Stimulated activated CD4-positive, alpha-beta T cell treated with anti-CD3 and anti-CD28 coated beads, Interleukin-1b, Interleukin-23, amount 100 ng/mL, for 24 hours (primary cell): ENCODE results near the gene SYPL2.
"Not testable (repeated sequence)": the region's sequence is repeated elsewhere in the genome, so short reads cannot be mapped to it uniquely, and the experiment has no call there.

Experiments
- DNase-seq, 4 experiments: peaks; one replicate each; pipeline ENCODE4 v3.0.0-alpha.2; 2020; ENCODE audit warnings: low read depth in 4 of 4, low spot score in 1 of 4

Gene SYPL2

DNA sequence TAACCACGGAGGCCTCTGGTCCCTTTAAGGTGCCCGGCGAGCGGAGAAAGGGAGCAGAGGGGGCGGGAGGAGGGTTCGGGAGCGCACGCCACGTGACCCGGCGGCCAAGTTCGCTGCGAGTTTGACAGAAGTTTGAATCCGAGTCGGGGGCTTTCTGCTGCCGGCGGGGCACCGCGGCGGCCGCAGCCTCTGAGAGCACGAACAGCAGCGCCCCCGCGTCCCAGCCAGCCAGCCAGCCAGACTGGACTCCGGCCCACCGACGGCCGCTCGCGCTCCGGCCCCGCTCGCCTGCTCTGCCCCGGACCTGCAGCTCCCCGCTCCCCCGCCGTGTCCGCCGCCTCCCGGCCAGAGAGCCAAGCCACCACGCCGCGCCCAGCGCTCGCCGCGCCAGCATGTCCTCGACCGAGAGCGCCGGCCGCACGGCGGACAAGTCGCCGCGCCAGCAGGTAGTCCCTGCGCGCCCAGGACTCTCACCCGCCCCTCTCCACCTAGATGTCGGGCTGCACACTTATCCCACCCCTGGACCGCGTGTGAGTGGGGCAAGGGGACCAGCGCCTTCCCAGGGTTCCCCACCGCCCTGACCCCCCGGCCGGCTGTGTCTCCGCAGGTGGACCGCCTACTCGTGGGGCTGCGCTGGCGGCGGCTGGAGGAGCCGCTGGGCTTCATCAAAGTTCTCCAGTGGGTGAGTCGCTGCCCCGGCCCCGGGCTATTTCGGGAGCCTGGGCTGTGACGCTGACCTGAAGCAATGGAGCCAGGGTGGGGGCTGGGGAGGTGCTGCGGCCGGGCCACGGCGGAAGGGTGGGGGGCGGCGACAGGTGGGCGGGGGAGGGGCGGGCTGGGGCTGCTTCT lies at the start of gene SYPL2:
SYPL2 (plus strand) TSS at position 95 of the 849 bp plus-strand sequence; CDS start at position 393, 298 bp downstream.
- no peak for DNase-seq

DNA sequence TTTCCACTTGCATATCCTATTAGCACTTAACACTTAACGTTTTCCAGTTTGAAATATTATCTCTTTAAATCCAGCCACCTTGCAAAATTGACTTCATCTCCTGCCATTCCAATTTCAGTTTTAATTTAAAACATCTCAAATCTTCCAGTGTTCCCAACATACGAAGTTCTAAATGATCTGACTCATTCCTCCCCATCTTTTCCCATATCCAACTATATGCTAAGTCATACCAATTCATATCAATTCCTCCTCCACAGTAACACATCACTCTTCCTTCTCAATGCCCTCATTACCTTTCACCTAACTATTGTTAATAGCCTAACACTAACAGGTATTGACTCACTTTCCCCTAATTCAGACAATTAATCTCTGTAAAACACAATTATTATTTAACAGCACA lies 42.8 kb upstream of the SYPL2 start:
- no peak for DNase-seq

DNA sequence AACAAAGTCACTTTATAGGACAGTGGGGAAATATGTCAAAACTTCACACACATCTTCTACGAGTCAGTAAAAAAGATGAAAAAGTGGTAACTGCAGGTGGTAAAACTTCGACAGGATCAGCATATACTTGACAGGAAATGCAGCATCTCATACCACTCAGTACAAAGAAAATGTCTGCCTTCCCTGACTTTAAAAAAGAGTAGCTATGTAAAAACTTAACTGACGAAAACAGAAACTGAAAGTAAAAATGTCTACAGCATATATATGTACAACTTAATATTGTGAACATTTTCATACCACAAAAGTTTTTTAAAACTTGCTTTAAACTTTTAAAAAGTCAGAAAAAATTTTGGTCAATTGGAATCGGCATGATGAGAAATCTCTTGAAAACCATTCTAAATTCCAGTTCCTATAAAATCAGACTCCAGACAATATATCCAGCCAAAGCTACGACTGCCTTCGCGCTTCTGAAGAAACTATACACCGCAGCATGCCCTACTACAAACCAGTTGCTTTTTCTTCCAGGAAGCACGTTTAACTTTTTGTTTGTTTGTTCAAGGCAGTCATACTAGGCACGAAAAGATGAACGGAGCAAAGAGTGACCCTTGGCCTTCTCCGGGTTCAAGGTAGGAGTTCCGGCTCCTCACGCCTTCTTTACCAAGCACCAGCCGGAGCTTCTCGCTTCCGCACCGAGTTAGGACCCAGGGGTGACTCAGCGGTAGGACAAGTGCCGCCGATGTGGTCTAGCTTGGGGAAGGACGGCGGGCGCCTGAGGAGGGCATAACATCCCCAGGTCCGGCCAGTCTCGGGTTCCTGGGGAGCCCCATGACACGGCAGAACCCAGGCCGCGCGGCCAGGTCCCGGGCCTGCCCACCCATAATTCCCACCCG lies 40.7 kb upstream of the SYPL2 start:
- DNase-seq: peak in 3 of 4 experiments; percentile 27 to 50 (median 37)

DNA sequence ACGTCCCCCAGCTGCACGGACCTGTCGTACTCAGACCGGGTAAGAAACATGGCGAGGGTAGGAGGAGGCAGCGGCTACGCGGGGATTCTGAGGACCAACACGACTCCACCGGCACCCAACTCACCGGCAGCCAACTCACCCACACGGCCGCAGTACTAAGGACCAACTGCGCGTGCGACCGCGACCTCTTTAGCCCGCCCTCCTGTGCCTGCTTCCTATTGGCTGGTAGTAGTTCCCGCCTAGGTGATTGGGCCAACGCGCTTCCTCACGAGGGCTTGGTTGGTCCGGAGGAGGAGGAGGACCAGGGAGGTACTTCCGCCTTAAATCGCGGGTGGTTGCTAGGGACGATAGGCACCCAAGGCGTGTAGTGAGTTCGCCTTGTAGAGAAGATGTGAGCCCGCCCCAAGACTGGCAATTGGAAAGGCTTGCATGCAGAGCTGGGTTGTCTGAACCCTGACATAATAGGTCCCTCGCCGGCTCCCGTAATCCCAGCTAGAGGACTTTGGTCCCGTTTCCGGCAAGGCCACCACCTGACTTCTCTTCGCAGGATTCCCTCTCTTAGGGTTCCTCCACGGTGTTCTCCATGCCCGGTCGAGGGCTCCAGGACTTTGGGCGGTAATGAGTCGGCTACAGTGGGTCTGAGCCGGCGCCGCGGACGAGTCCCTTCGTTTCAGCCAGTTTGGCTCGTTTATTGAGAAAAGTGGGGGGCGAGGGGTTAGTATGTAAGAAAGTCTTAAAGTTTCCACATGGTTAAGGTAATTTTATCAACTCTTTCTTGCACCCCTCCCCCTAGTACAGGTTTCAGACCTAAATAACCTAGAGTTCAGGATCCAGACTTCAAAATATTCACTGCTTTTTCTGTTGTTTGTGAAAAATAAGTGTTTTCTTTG lies 39.8 kb upstream of the SYPL2 start, which contains the start of gene PSMA5:
PSMA5 (minus strand) TSS at position 168 of the 890 bp plus-strand sequence; CDS start at position 50, 118 bp downstream.
- peak; percentile 72 to 92 (median 90) for DNase-seq

DNA sequence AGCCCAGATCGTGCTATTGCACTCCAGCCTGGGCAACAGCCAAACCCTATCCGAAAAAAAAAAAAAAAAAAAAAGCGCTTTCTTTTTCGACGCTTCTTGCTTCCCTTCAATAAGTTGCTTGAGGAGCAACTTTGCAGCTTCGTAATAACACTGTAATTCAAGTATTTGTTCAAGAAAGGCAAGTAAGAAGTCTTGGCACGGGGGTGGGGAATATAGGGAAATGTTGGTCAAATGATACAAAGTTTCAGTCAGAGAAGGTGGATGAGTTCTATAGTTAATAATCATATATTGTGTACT lies 39.2 kb upstream of the SYPL2 start:
- no peak for DNase-seq

DNA sequence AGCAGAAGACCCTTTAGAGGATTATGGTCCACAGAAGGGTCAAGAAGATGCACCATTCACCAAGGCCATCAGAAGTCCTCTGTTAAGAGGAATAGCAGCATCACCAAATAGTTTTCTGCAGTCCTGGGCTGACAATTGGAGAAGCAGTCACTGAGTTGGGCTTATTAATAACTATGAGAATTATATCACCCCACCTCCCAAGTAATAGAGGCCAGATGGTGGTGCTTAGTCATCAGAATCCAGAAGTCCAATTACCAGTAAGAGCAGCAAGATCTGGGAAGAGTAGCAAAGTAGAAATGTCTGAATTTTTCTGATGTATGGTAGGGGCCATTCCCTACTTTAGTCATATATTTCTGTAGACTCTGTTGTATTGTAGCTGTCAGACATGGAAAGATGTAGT lies 34.0 kb upstream of the SYPL2 start:
- DNase-seq: no peak

DNA sequence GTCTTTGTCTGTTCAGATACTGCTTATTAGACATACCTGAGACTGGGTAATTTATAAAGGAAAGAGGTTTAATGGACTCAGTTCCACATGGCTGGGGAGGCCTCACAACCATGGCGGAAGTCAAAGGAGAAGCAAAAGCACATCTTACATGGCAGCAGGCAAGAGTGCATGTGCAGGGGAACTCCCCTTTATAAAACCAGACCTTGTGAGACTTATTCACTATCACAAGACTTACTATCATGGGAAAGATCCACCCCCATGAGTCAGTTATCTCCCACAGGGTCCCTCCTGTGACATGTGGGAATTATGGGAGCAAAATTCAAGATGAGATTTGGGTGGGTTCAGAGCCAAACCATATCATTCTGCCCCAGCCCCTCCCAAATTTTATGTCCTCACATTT lies 33.0 kb upstream of the SYPL2 start:
- no peak for DNase-seq

DNA sequence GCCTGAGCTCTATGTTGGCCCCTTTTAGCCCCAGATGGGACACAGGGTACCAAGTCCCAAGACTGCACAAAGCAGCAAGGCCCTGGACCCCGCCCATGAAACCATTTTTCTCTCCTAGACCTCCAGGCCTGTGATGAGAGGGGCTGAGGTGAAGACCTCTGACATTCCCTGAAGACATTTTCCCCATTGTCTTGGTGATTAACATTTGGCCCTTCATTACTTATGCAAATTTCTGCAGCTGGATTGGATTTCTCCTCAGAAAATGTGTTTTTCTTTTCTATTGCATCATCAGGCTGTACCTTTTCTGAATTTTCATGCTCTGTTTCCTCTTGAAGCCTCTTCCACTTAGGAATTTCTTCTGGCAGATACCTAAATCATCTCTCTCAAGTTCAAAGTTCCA lies 31.9 kb upstream of the SYPL2 start:
- no peak for DNase-seq

DNA sequence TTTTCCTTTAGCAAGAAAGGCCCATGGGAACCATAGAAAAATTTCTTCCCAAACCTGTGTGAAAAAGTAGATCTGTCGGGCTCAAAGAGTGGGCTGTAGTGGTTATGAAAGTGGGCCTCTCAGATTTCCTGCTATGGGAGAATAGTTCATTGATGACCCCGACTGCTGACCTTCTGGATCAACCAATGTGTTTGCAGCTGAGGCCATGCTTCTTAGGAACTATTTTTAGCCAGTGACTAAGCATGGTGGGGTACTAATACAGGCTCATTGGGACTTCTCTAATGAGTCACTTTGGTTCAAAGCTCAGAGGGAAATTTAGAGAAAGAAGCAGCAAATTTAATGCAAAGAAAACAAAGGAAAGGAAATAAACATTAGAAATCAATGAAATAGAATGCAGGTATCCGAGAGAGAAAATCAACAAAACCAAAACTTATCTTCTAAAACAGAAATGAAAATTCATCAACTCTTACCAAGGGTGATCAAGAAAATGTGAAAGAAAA lies 27.5 kb upstream of the SYPL2 start:
- DNase-seq: no peak

DNA sequence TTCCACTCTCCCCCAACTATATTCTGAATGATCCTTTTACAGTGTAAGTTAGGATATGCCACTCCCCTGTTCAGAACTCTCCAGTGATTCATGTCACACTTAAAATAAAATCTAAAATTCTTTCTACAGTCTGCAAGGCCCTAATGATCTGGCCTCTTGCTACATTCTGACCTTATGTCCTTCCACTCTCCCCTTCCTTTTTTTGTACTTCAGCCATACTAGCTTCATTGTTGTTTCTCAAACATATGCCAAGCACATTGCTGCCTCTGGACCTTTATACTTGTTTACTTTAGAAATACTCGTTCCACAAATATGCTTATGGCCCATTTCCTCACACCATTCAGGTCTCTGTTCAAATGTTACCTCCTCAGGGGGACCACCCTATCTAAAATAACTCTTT lies 25.3 kb upstream of the SYPL2 start:
- no peak for DNase-seq

DNA sequence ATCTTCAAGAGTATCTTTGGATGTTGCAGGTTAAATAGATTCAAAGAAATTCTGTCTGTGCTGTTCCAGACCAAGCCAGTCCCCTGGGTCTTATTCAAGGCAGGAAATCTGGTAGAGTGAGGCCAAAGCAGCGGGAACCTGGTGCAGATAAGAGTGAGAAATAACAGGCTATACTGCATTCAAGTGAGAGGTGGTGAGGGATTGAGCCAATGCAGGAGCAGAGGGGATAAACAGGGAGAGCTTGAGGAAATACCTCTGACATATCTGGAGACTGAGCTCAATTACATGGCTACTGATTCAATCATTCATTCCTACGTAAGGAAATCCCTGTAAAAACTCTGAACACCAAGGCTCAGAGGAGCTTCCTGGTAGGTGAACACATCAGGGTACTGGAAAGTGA lies 22.9 kb upstream of the SYPL2 start:
- DNase-seq: no peak

DNA sequence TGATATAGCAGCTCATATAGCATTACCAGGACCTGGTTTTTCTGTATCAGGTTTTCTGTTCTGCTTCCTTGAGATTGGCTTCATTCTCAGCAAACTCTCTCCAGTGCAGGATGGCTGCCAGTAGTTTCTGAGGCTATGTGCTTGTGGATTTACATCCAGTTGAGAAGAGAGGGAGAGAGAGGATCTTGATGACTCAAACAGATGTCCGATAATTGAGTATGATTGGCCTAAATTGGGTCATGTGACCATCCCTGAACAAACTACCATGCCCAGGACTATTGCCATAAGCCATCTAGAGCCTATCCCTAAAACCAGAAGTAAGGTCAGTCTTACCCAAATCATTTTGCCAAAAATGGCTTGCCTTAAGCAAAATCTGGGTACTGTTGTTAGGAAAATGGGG lies 22.0 kb upstream of the SYPL2 start:
- DNase-seq: no peak

DNA sequence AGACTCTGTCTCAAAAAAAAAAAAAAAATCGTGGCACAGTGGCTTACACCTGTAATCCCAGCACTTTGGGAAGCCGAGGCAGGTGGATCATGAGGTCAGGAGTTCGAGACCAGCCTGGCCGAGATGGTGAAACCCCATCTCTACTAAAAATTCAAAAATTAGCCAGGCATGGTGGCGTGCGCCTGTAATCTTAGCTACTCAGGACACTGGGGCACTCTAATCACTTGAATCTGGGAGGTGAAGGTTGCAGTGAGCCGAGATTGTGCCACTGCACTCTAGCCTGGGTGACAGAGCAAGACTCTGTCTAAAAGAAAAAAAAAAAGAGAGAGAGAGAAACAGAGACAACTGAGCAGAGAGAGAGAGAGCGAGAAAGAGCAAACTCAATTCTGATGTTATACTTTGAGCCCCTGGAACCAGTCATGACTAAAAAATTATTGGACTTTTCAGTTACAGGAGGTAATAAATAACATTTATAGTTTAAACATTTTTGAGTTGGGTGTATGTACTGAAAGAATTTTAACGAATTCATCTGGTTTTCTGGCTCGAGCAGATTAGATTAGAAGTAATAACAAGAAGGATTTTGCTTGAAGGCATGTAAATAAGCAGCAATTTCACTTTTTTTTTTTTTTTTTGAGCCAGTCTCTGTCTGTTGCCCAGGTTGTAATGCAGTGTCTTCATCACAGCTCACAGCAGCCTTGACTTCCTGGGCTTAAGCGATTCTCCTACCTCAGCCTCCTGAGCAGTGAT lies 20.2 kb upstream of the SYPL2 start:
- DNase-seq: not testable (repeated sequence)

DNA sequence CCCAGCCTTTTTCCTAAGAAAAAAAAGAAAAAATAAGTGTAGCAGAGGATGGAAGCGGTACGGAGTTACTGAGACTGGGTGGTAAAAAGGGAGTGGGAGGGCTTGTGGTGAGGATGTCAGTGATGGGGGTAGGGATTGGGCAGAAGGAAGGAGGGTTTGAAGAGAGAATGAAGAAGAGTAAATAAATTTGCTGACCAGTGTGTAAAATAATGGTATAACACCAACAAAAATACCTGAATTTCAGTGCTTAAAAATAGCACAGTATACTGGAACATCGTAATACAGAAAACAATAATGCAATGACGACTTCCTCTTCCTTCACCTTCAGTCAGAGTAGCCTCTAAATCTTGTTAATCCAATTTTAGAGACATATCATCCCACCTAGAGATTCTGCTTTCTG lies 18.8 kb upstream of the SYPL2 start:
- DNase-seq: no peak

DNA sequence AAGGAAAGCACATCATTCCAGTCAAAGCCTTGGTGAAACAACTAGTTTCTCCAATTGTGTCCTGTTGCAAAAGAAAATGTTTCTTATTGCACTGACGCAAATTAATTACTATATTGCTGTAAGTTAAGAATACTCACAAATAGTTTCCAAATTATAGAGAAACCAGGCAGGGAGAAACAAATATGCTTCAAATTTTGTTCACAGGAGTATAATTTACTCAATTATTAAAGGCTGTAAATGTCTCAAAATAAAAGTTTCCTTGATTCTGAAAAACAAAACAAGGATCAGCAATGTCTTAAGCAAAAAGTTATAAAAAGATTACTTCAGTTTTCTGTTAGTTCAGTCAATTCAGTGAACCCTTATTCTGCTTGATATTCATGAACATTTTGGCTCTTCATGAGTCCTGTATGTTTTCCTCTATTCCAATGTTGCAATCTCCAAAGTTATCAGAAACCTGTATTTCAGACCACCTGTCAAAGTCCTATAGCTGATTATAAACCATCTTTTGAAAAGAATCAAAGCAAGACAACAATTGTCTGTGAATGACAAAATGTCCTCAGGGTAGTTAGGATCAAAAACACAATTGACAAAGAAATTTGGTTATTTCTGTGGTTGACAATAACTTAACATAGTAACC lies 11.7 kb upstream of the SYPL2 start:
- DNase-seq: no peak

DNA sequence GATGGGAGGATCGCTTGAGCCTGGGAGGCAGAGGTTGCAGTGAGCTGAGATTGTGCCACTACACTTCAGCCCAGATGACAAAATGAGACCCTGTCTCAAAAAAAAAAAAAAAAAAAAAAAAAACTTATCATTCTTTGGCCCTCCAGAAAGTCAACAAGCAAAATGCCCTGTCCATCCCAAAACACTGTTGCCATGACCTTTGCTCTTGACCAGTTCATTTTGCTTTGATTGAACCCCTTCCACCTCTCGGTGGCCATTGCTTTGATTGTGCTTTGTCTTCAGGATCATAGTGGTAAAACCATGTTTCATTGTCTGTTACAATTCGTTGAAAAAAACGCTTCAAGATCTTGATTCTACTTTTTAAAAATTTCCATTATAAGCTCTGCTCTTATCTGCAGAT lies 8.5 kb upstream of the SYPL2 start:
- DNase-seq: no peak

DNA sequence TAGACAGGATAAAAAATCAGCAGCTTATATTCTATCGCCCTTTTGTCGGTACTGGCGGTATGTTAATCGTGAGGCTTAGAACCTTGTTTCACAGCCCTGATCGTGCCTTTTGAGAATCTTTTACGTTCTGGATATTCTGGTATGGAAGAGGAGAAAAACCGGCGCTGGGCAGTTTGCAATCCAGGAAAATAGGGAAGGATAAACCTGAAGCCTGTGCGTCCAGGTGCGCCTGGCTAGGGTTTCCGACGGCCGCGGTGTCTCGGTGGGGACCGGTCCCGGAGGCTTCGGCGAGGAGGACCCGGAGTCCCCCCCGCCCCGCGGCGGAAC lies 258 bp upstream of the SYPL2 start:
- no peak for DNase-seq

DNA sequence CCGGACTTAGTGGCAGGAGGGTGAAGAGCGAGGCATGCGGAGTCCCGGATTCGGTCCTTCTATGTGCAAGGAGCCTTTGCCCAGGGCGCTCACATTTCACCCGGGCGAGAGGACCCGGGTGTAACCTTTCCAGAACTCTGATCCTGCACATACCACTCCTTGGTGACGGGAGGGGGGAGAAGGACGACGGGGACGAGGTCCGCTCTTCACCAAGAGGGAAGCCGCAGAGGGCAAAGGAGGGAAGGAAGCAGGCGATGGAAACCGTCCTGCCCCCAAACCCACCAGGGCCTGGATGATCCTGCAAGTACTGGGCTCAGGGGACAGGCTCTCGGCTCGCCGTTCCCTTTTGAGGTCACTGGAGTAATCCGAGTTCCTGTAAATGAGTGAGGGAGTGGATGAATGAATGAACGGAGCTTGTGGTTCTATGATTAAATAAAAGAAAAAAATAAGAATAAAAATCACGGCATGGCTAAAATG lies 993 bp downstream of the SYPL2 start:
- DNase-seq: no peak

DNA sequence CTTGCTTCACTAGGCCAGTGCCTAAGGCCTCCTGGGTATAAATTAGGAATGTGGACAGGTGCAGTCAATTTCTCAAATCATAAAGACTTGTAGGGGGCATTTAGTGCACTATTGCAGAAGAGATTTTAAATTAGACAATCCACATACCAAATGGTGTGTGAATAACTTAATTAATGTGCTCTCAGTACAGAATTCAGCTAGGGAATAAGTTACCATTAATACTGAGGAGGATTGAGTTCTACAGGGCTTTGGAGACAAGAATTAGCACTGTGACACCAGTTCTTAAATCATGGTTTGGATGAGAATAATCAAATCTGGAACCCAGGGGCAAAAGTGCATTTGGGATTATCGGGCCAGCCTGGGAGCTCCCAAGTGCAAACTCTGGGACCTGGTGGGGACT lies 1.7 kb downstream of the SYPL2 start:
- no peak for DNase-seq

DNA sequence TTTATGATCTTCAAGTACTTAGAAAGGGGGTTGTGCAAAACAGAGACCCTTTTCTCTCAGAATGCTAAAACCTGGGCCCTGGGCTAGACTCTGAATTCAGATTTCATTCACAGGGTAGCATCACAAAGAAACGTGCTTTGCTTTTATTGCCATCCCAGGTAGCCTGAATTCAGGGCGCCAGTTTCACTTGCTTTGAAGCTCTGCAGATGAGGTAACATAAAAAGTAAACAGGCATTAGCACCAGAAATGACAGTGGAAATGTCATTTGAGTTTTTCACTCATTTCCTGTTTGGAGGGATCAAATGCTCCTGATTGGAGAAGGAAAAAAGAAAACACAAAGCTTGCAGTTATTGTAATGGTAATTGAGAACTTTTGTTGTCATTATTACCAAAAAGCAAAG lies 2.6 kb downstream of the SYPL2 start:
- no peak for DNase-seq
